Measurements from ENCODE around the gene EPN2. TPM values are rescaled to one million over a fixed set of nuclear protein-coding genes. Genes with fewer than 3 reads are reported as not detected.

Gene EPN2
- polyA plus RNA-seq, 1 donor, result 24.2 TPM

GRCh38 chr17:19374136-19374535, 137.0 kb downstream of the EPN2 start:
- Histone ChIP-seq H3K4me3 (ENCODE audit: low read length) (no peak overlapping the region), H3K27me3 (ENCODE audit: control insufficient read depth, insufficient read depth, low read length) (no peaks in the 10 kb centered on the region), H3K9me3 (ENCODE audit: control insufficient read depth, low read depth, low read length) (no peaks in the 10 kb centered on the region), H3K4me1 (ENCODE audit: control insufficient read depth, insufficient read depth, low read length) (peaks cover under 1% of the 10 kb centered on the region), H3K27ac (ENCODE audit: low read length) (no peak overlapping the region), H3K36me3 (ENCODE audit: control insufficient read depth, insufficient read depth, low read length) (no peaks in the 10 kb centered on the region)
- WGBS (ENCODE audit: insufficient coverage, low lambda C conversion rate), result no CpG with 5 or more reads among the region's 5 CpGs
- peak in 1 of 2 donors; percentile 32 for DNase-seq

DNA sequence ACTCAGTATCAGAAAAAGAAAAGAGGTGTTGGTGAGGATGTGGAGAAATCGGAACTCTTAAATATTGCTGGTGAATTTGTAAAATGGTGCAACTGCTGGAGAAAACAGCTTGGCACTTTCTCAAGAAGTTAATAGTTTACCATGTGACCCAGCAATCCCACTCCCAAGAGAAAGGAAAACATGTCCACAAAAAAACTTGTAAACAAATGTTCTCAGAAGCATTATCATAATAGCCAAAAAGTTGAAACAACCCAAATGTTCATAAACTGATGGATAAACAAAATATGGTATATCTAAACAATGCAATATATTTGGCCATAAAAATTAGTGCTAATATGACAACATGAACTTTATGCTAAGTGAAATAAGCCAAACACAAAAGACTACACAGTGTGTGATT, 138.6 kb downstream of the EPN2 start:
- no peak for DNase-seq
- Histone ChIP-seq H3K4me1 (ENCODE audit: control insufficient read depth, insufficient read depth, low read length) (peaks cover 7% of the 10 kb centered on the region), H3K27me3 (ENCODE audit: control insufficient read depth, insufficient read depth, low read length) (no peaks in the 10 kb centered on the region), H3K36me3 (ENCODE audit: control insufficient read depth, insufficient read depth, low read length) (peaks cover 14% of the 10 kb centered on the region), H3K4me3 (ENCODE audit: low read length) (no peak overlapping the region), H3K27ac (ENCODE audit: low read length) (no peak overlapping the region), H3K9me3 (ENCODE audit: control insufficient read depth, low read depth, low read length) (no peaks in the 10 kb centered on the region)
- no CpG with 5 or more reads among the region's 1 CpG for WGBS (ENCODE audit: insufficient coverage, low lambda C conversion rate)

GRCh38 chr17:19376811-19377210, 139.6 kb downstream of the EPN2 start:
- no CpG with 5 or more reads among the region's 2 CpGs for WGBS (ENCODE audit: insufficient coverage, low lambda C conversion rate)
- Histone ChIP-seq H3K36me3 (ENCODE audit: control insufficient read depth, insufficient read depth, low read length) (peaks cover 25% of the 10 kb centered on the region), H3K9me3 (ENCODE audit: control insufficient read depth, low read depth, low read length) (no peaks in the 10 kb centered on the region), H3K27me3 (ENCODE audit: control insufficient read depth, insufficient read depth, low read length) (no peaks in the 10 kb centered on the region), H3K27ac (ENCODE audit: low read length) (peak overlapping the region; percentile 98), H3K4me1 (ENCODE audit: control insufficient read depth, insufficient read depth, low read length) (peaks cover 7% of the 10 kb centered on the region), H3K4me3 (ENCODE audit: low read length) (peak overlapping the region; percentile 83)
- DNase-seq, result peak in 1 of 2 donors; percentile 65

DNA sequence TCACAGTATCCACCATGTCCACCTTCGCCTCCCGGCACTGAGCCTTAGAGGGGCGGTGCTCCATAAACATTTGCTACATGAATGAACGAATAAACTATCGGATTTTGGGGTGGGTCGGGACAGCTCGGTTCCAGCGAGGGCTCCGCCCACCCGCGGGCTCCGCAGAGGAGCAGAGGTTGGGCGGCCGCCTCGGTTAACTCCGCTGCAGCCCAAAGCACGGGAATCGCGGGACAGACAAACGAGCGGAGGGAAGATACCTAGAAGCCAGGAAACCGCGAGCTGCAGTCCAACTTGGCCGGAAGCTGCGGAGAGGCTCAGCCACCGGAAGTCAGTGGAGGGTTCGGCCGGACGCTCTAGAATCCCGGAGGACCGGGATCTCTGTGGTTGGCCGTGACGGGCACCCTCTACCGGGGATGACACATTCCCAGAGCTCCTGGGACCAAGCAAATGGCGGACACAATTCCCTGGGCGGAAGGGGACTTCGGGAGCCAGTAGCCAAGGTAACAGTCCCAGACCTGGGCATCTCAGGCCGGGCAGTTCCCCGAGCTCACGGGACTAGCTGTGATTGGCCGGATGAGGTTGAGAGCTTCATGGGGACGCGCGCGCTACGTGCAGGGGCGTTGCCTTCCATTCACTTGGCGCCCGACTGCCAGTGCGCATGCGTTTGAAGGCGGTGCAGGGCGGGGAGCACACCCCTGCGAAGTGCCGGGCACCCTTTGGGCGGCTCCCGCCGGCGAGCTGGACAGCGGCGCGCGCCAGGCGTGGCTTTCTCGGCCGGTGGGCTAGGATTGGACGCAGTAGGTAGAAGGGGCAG, 140.6 kb downstream of the EPN2 start:
- Histone ChIP-seq H3K4me1 (ENCODE audit: control insufficient read depth, insufficient read depth, low read length) (peaks cover 9% of the 10 kb centered on the region), H3K36me3 (ENCODE audit: control insufficient read depth, insufficient read depth, low read length) (peaks cover 35% of the 10 kb centered on the region), H3K9me3 (ENCODE audit: control insufficient read depth, low read depth, low read length) (no peaks in the 10 kb centered on the region), H3K4me3 (ENCODE audit: low read length) (peak overlapping the region; percentile 83), H3K27ac (ENCODE audit: low read length) (peak overlapping the region; percentile 98), H3K27me3 (ENCODE audit: control insufficient read depth, insufficient read depth, low read length) (no peaks in the 10 kb centered on the region)
- DNase-seq, result peak; percentile 99 to 100
- WGBS (ENCODE audit: insufficient coverage, low lambda C conversion rate), result no CpG with 5 or more reads among the region's 67 CpGs

- no CpG with 5 or more reads among the region's 69 CpGs for WGBS (ENCODE audit: insufficient coverage, low lambda C conversion rate)
- Histone ChIP-seq H3K9me3 (ENCODE audit: control insufficient read depth, low read depth, low read length) (no peaks in the 10 kb centered on the region), H3K27ac (ENCODE audit: low read length) (peak within 1 kb of the TSS; percentile 98), H3K4me1 (ENCODE audit: control insufficient read depth, insufficient read depth, low read length) (peaks cover 10% of the 10 kb centered on the region), H3K36me3 (ENCODE audit: control insufficient read depth, insufficient read depth, low read length) (peaks cover 44% of the 10 kb centered on the region), H3K4me3 (ENCODE audit: low read length) (peak within 1 kb of the TSS; percentile 83), H3K27me3 (ENCODE audit: control insufficient read depth, insufficient read depth, low read length) (no peaks in the 10 kb centered on the region)
- DNase-seq, result peak in 1 of 2 donors; percentile 53
Measured at GRCh38 chr17:19378416-19379360, 141.5 kb downstream of the EPN2 start, which contains the start of gene MAPK7. Gene MAPK7, plus strand, starts transcription at chr17:19378498. Its CDS starts 403 bp downstream, at chr17:19378901.

- no peaks in the 10 kb centered on the region for H3K27me3 ChIP-seq (ENCODE audit: control insufficient read depth, insufficient read depth, low read length)
- DNase-seq, result no peak
- peak overlapping the region; percentile 83 for H3K4me3 ChIP-seq (ENCODE audit: low read length)
- peaks cover 10% of the 10 kb centered on the region for H3K4me1 ChIP-seq (ENCODE audit: control insufficient read depth, insufficient read depth, low read length)
- peaks cover 52% of the 10 kb centered on the region for H3K36me3 ChIP-seq (ENCODE audit: control insufficient read depth, insufficient read depth, low read length)
- 76% methylated on average over 3 of the region's 13 CpGs for WGBS (ENCODE audit: insufficient coverage, low lambda C conversion rate)
- H3K9me3 ChIP-seq (ENCODE audit: control insufficient read depth, low read depth, low read length), result no peaks in the 10 kb centered on the region
- H3K27ac ChIP-seq (ENCODE audit: low read length), result peak overlapping the region; percentile 80
Measured at GRCh38 chr17:19379361-19380065, 142.3 kb downstream of the EPN2 start.

- Histone ChIP-seq H3K27me3 (ENCODE audit: control insufficient read depth, insufficient read depth, low read length) (no peaks in the 10 kb centered on the region), H3K27ac (ENCODE audit: low read length) (no peak overlapping the region), H3K36me3 (ENCODE audit: control insufficient read depth, insufficient read depth, low read length) (peaks cover 63% of the 10 kb centered on the region), H3K9me3 (ENCODE audit: control insufficient read depth, low read depth, low read length) (no peaks in the 10 kb centered on the region), H3K4me3 (ENCODE audit: low read length) (no peak overlapping the region), H3K4me1 (ENCODE audit: control insufficient read depth, insufficient read depth, low read length) (peaks cover 10% of the 10 kb centered on the region)
- no peak for DNase-seq
- WGBS (ENCODE audit: insufficient coverage, low lambda C conversion rate), result no CpG with 5 or more reads among the region's 29 CpGs
Measured at GRCh38 chr17:19380481-19381301, 143.5 kb downstream of the EPN2 start.

- no CpG with 5 or more reads among the region's 7 CpGs for WGBS (ENCODE audit: insufficient coverage, low lambda C conversion rate)
- peaks cover 66% of the 10 kb centered on the region for H3K36me3 ChIP-seq (ENCODE audit: control insufficient read depth, insufficient read depth, low read length)
- no peak overlapping the region for H3K4me3 ChIP-seq (ENCODE audit: low read length)
- peaks cover 12% of the 10 kb centered on the region for H3K4me1 ChIP-seq (ENCODE audit: control insufficient read depth, insufficient read depth, low read length)
- DNase-seq, result no peak
- H3K27ac ChIP-seq (ENCODE audit: low read length), result no peak overlapping the region
- H3K27me3 ChIP-seq (ENCODE audit: control insufficient read depth, insufficient read depth, low read length), result no peaks in the 10 kb centered on the region
- H3K9me3 ChIP-seq (ENCODE audit: control insufficient read depth, low read depth, low read length), result no peaks in the 10 kb centered on the region
Measured at GRCh38 chr17:19381361-19381740, 144.2 kb downstream of the EPN2 start.

DNA sequence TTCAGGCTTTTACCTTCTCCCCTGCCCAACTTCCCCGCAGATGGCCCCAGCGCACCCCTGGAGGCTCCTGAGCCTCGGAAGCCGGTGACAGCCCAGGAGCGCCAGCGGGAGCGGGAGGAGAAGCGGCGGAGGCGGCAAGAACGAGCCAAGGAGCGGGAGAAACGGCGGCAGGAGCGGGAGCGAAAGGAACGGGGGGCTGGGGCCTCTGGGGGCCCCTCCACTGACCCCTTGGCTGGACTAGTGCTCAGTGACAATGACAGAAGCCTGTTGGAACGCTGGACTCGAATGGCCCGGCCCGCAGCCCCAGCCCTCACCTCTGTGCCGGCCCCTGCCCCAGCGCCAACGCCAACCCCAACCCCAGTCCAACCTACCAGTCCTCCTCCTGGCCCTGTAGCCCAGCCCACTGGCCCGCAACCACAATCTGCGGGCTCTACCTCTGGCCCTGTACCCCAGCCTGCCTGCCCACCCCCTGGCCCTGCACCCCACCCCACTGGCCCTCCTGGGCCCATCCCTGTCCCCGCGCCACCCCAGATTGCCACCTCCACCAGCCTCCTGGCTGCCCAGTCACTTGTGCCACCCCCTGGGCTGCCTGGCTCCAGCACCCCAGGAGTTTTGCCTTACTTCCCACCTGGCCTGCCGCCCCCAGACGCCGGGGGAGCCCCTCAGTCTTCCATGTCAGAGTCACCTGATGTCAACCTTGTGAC, 144.7 kb downstream of the EPN2 start:
- H3K4me1 ChIP-seq (ENCODE audit: control insufficient read depth, insufficient read depth, low read length), result peaks cover 17% of the 10 kb centered on the region

More for the DNA sequence above, 144.7 kb downstream of the EPN2 start:
- 100% methylated on average over 3 of the region's 31 CpGs for WGBS (ENCODE audit: insufficient coverage, low lambda C conversion rate)
- peaks cover 66% of the 10 kb centered on the region for H3K36me3 ChIP-seq (ENCODE audit: control insufficient read depth, insufficient read depth, low read length)
- DNase-seq, result no peak
- H3K9me3 ChIP-seq (ENCODE audit: control insufficient read depth, low read depth, low read length), result no peaks in the 10 kb centered on the region
- H3K27ac ChIP-seq (ENCODE audit: low read length), result no peak overlapping the region
- H3K27me3 ChIP-seq (ENCODE audit: control insufficient read depth, insufficient read depth, low read length), result no peaks in the 10 kb centered on the region
- H3K4me3 ChIP-seq (ENCODE audit: low read length), result no peak overlapping the region
